HEK293 (cell line): Measurements from ENCODE around the gene TAPBP.

ENCODE experiments used
- CTCF ChIA-PET: fragments of 350-600 bp; formaldehyde crosslinking; extraction: SDS; loops from one replicate; lab custom pipeline; 2021; ENCODE audit warnings: antibody characterized with exemption; lab: Yijun Ruan, JAX
- POLR2A ChIA-PET: fragments of 300-600 bp; formaldehyde crosslinking; extraction: SDS; loops from one replicate; lab custom pipeline; 2020; ENCODE audit warnings: antibody characterized with exemption, inconsistent platforms; lab: Yijun Ruan, JAX
- H3K27ac ChIP-seq: fragments of 200-500 bp; sonication (Bioruptor generic); 2 replicates; pipeline ENCODE4 v1.5.1; 2014; ENCODE audit warnings: low read depth, low read length, control low read depth, inconsistent platforms; ENCODE audit errors: extremely low read depth
- H3K36me3 ChIP-seq, 2 experiments: fragments of 200-500 bp in 1 of 2; sonication (Bioruptor generic) in 1 of 2; 1 replicate in 1 of 2; 2 replicates in 1 of 2; pipeline ENCODE4 v1.5.1; 2014 to 2017; ENCODE audit warnings: inconsistent platforms in 2 of 2, low read length in 2 of 2; ENCODE audit not compliant: control insufficient read depth in 2 of 2, insufficient read depth in 1 of 2
- H3K4me1 ChIP-seq: fragments of 200-500 bp; sonication (Bioruptor generic); 2 replicates; pipeline ENCODE4 v1.5.1; 2014; ENCODE audit warnings: mild to moderate bottlenecking, low read length, inconsistent platforms; ENCODE audit not compliant: control insufficient read depth, insufficient read depth
- H3K4me3 ChIP-seq: 2 replicates; pipeline ENCODE4 v1.5.1; 2011; ENCODE audit warnings: low read depth, mild to moderate bottlenecking, control low read depth, low read length, moderate library complexity
- H3K9me3 ChIP-seq: fragments of 200-500 bp; sonication (Bioruptor generic); 2 replicates; pipeline ENCODE4 v1.5.1; 2014; ENCODE audit warnings: low read depth, low read length, inconsistent platforms; ENCODE audit not compliant: control insufficient read depth, insufficient read depth
- FEZF1 ChIP-seq: fragments of 450-650 bp; formaldehyde crosslinking; IDR thresholded peaks from 2 replicates; pipeline ENCODE4 v1.5.1; 2016; ENCODE audit warnings: missing biosample characterization, missing genetic modification characterization
- GLI2 ChIP-seq: fragments of 450-650 bp; formaldehyde crosslinking; IDR thresholded peaks from 2 replicates; pipeline ENCODE4; 2017; ENCODE audit warnings: missing biosample characterization, missing genetic modification characterization, low read depth, borderline replicate concordance
- GLI4 ChIP-seq: fragments of 450-650 bp; formaldehyde crosslinking; IDR thresholded peaks from 2 replicates; pipeline ENCODE4 v1.5.1; 2016; ENCODE audit warnings: missing biosample characterization, missing genetic modification characterization
- IKZF3 ChIP-seq: fragments of 450-650 bp; IDR thresholded peaks from 2 replicates; pipeline ENCODE4 v1.5.0; 2018; ENCODE audit warnings: missing biosample characterization, mild to moderate bottlenecking, missing genetic modification characterization, moderate library complexity
- KLF8 ChIP-seq: fragments of 450-650 bp; formaldehyde crosslinking; IDR thresholded peaks from 2 replicates; pipeline ENCODE4 v1.5.1; 2016; ENCODE audit warnings: missing biosample characterization, missing genetic modification characterization
- REST ChIP-seq: fragments of 450-650 bp; formaldehyde crosslinking; IDR thresholded peaks from 2 replicates; pipeline ENCODE4 v1.5.1; 2016; ENCODE audit warnings: missing biosample characterization, missing genetic modification characterization
- SP2 ChIP-seq: fragments of 450-650 bp; formaldehyde crosslinking; IDR thresholded peaks from 2 replicates; pipeline ENCODE4 v1.5.1; 2016; ENCODE audit warnings: missing biosample characterization, missing genetic modification characterization
- SP3 ChIP-seq: fragments of 450-650 bp; formaldehyde crosslinking; IDR thresholded peaks from 2 replicates; pipeline ENCODE4 v1.5.1; 2016; ENCODE audit warnings: missing biosample characterization, missing genetic modification characterization
- SP7 ChIP-seq: fragments of 450-650 bp; formaldehyde crosslinking; IDR thresholded peaks from 2 replicates; pipeline ENCODE4 v1.5.1; 2016; ENCODE audit warnings: missing biosample characterization, missing genetic modification characterization
- ZBTB20 ChIP-seq: fragments of 450-650 bp; formaldehyde crosslinking; IDR thresholded peaks from 2 replicates; pipeline ENCODE4 v1.5.1; 2016; ENCODE audit warnings: missing biosample characterization, missing genetic modification characterization
- ZBTB21 ChIP-seq: fragments of 450-650 bp; formaldehyde crosslinking; IDR thresholded peaks from 2 replicates; pipeline ENCODE4 v1.5.1; 2017; ENCODE audit warnings: missing biosample characterization, missing genetic modification characterization
- ZFHX2 ChIP-seq: fragments of 450-650 bp; formaldehyde crosslinking; conservative IDR thresholded peaks from 2 replicates; pipeline ENCODE4 v1.5.1; 2016; ENCODE audit warnings: missing biosample characterization, missing genetic modification characterization
- ZFP69B ChIP-seq: fragments of 450-650 bp; formaldehyde crosslinking; IDR thresholded peaks from 2 replicates; pipeline ENCODE4 v1.5.1; 2016; ENCODE audit warnings: missing biosample characterization, missing genetic modification characterization
- ZNF121 ChIP-seq: fragments of 450-650 bp; formaldehyde crosslinking; IDR thresholded peaks from 2 replicates; pipeline ENCODE4 v1.5.1; 2016; ENCODE audit warnings: missing biosample characterization, missing genetic modification characterization
- ZNF184 ChIP-seq: fragments of 450-650 bp; IDR thresholded peaks from 2 replicates; pipeline ENCODE4 v1.5.1; 2018; ENCODE audit warnings: missing biosample characterization, mild to moderate bottlenecking, missing genetic modification characterization
- ZNF223 ChIP-seq: fragments of 450-650 bp; formaldehyde crosslinking; IDR thresholded peaks from 2 replicates; pipeline ENCODE4 v1.5.1; 2016; ENCODE audit warnings: missing biosample characterization, missing genetic modification characterization
- ZNF341 ChIP-seq: fragments of 450-650 bp; formaldehyde crosslinking; IDR thresholded peaks from 2 replicates; pipeline ENCODE4; 2016; ENCODE audit warnings: low read depth, missing biosample characterization, missing genetic modification characterization
- ZNF416 ChIP-seq: fragments of 450-650 bp; formaldehyde crosslinking; IDR thresholded peaks from 2 replicates; pipeline ENCODE4 v1.5.1; 2016; ENCODE audit warnings: missing biosample characterization, missing genetic modification characterization
- ZNF449 ChIP-seq: fragments of 450-650 bp; formaldehyde crosslinking; IDR thresholded peaks from 2 replicates; pipeline ENCODE4 v1.5.1; 2017; ENCODE audit warnings: missing biosample characterization, mild to moderate bottlenecking, missing genetic modification characterization, moderate library complexity
- ZNF510 ChIP-seq: fragments of 450-650 bp; formaldehyde crosslinking; IDR thresholded peaks from 2 replicates; pipeline ENCODE4 v1.5.1; 2018; ENCODE audit warnings: mild to moderate bottlenecking, missing genetic modification characterization, missing biosample characterization; ENCODE audit not compliant: insufficient replicate concordance
- ZNF544 ChIP-seq: fragments of 450-650 bp; formaldehyde crosslinking; IDR thresholded peaks from 2 replicates; pipeline ENCODE4 v1.5.0; 2017; ENCODE audit warnings: missing biosample characterization, missing genetic modification characterization
- ZNF585B ChIP-seq: fragments of 450-650 bp; formaldehyde crosslinking; IDR thresholded peaks from 2 replicates; pipeline ENCODE4 v1.5.1; 2016; ENCODE audit warnings: missing biosample characterization, missing genetic modification characterization
- ZNF621 ChIP-seq: fragments of 450-650 bp; formaldehyde crosslinking; IDR thresholded peaks from 2 replicates; pipeline ENCODE4 v1.5.1; 2017; ENCODE audit warnings: missing biosample characterization, missing genetic modification characterization
- ZNF629 ChIP-seq: fragments of 450-650 bp; formaldehyde crosslinking; IDR thresholded peaks from 2 replicates; pipeline ENCODE4 v1.5.1; 2017; ENCODE audit warnings: missing biosample characterization, missing genetic modification characterization
- ZNF639 ChIP-seq: fragments of 450-650 bp; formaldehyde crosslinking; IDR thresholded peaks from 2 replicates; pipeline ENCODE4 v1.5.1; 2016; ENCODE audit warnings: missing biosample characterization, missing genetic modification characterization
- ZNF660 ChIP-seq: fragments of 450-650 bp; IDR thresholded peaks from 2 replicates; pipeline ENCODE4 v1.5.1; 2018; ENCODE audit warnings: missing biosample characterization, mild to moderate bottlenecking, missing genetic modification characterization
- ZNF776 ChIP-seq: fragments of 450-650 bp; formaldehyde crosslinking; IDR thresholded peaks from 2 replicates; pipeline ENCODE4 v1.5.0; 2017; ENCODE audit warnings: missing biosample characterization, missing genetic modification characterization, borderline replicate concordance
- ZXDB ChIP-seq: fragments of 450-650 bp; formaldehyde crosslinking; IDR thresholded peaks from 2 replicates; pipeline ENCODE4 v1.5.1; 2016; ENCODE audit warnings: missing biosample characterization, missing genetic modification characterization
- TF ChIP-seq, protein P1 (sequence below): fragments of 450-650 bp; formaldehyde crosslinking; conservative IDR thresholded peaks from 2 replicates; pipeline ENCODE4 v1.5.1; 2016; ENCODE audit warnings: low read depth, missing biosample characterization, missing genetic modification characterization

TAPBP gene

DNA sequence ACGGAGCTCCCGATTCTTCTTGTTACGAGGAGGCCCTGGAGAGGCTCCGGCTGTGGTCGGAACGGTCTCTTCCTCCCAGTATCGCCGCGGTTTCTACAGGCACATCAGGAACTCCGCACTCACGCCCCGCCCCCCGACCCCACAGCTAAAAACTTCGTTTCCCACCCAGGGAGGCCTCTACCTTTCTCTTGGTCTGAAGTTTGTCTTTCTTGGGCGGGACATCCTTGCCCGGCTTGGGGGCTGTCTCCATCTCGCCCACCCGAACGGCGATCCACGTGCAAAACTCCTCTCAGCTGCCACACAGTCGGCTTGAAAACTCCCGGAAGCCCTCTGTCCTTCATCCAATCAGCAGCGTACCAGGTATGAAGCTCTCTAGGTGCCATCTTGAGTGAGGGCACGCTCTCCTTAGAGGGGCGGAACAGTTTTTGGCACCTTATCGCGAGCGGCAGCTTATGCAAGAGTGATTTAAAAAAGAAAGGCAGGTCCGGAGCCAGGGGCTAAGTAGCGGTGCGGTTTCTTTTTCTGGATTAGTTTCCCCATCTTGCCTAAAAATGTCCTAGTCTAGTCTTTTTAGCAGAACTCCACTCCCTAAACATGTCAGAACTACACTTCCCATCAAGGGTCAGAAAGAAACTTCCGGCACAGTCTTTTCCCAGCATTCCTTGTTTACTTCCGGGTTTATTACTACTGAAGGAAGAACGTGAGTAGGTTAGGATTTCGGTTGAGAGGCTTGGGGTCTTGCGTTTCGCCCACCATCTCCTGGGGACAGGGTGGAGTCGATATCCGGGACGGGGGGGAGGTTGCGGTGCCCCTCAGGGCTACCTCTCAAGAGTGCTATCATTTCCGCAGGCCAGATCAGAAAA is 24.7 kb downstream of the TAPBP start, which contains the start of the genes PFDN6 and WDR46:
Gene PFDN6, plus strand, starts transcription at position 681 of the 863 bp plus-strand sequence. CDS start 256 bp downstream, outside the sequence.
Gene WDR46, minus strand, starts transcription at position 319 of the 863 bp plus-strand sequence. Its CDS starts 69 bp downstream, at position 250.
- Histone ChIP-seq H3K4me3 (peak within 1 kb of the TSS; percentile 79), H3K4me1 (peaks cover 11% of the 10 kb centered on the region; the same call in 1 of the 2 replicates), H3K9me3 (no peaks in the 10 kb centered on the region), H3K27ac (peak within 1 kb of the TSS; percentile 44), H3K36me3 (peaks cover 6 to 73% of the 10 kb centered on the region in 2 experiments)
- POLR2A ChIA-PET = interaction anchor here (0.6 to 7.5 kb wide), 14 partner anchors 9 to 318 kb away, joined by 3 to 92 read pairs (median 9); partner anchors contain the start of genes B3GALT4, RGL2, RPS18 and VPS52
- CTCF ChIA-PET = interaction anchor here (0.6 to 3.6 kb wide), 13 partner anchors 8 to 481 kb away, joined by 3 to 33 read pairs (median 5); partner anchors contain the start of genes B3GALT4, RGL2, RPS18 and RXRB
- TF ChIP-seq ZXDB (tag by site-specific recombination) (peak; percentile 74), SP2 (tag by site-specific recombination) (peak; percentile 87), ZNF449 (no peak), ZFHX2 (tag by site-specific recombination) (0 out of 2 replicates have a peak, but pooled peaks have one; percentile 40), ZNF639 (peak; percentile 45; the same call in 1 of the 2 replicates), ZNF544 (tag by site-specific recombination) (no peak), ZNF341 (tag by site-specific recombination) (peak; percentile 53), IKZF3 (tag by site-specific recombination) (no peak), GLI2 (no peak), ZNF510 (tag by site-specific recombination) (no peak), ZNF121 (tag by site-specific recombination) (no peak), ZNF621 (tag by site-specific recombination) (no peak), ZNF629 (tag by site-specific recombination) (peak; percentile 68; the same call in 1 of the 2 replicates), ZBTB20 (tag by site-specific recombination) (peak; percentile 54; the same call in 1 of the 2 replicates), ZNF776 (tag by site-specific recombination) (no peak), SP3 (tag by site-specific recombination) (peak; percentile 85), REST (tag by site-specific recombination) (no peak), ZNF416 (tag by site-specific recombination) (no peak), ZNF184 (tag by site-specific recombination) (no peak), ZNF223 (tag by site-specific recombination) (no peak), ZNF660 (tag by site-specific recombination) (peak; percentile 67), FEZF1 (tag by site-specific recombination) (peak; percentile 69), ZFP69B (tag by site-specific recombination) (no peak), KLF8 (peak; percentile 77), GLI4 (tag by site-specific recombination) (no peak), ZBTB21 (tag by site-specific recombination) (no peak), ZNF585B (tag by site-specific recombination) (no peak), SP7 (tag by site-specific recombination) (peak; percentile 47)
- TF ChIP-seq, protein P1, sequence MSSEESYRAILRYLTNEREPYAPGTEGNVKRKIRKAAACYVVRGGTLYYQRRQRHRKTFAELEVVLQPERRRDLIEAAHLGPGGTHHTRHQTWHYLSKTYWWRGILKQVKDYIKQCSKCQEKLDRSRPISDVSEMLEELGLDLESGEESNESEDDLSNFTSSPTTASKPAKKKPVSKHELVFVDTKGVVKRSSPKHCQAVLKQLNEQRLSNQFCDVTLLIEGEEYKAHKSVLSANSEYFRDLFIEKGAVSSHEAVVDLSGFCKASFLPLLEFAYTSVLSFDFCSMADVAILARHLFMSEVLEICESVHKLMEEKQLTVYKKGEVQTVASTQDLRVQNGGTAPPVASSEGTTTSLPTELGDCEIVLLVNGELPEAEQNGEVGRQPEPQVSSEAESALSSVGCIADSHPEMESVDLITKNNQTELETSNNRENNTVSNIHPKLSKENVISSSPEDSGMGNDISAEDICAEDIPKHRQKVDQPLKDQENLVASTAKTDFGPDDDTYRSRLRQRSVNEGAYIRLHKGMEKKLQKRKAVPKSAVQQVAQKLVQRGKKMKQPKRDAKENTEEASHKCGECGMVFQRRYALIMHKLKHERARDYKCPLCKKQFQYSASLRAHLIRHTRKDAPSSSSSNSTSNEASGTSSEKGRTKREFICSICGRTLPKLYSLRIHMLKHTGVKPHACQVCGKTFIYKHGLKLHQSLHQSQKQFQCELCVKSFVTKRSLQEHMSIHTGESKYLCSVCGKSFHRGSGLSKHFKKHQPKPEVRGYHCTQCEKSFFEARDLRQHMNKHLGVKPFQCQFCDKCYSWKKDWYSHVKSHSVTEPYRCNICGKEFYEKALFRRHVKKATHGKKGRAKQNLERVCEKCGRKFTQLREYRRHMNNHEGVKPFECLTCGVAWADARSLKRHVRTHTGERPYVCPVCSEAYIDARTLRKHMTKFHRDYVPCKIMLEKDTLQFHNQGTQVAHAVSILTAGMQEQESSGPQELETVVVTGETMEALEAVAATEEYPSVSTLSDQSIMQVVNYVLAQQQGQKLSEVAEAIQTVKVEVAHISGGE (tag by site-specific recombination) = peak; percentile 90
